Epithelial cell of esophagus (primary cell): ENCODE results near the gene ARNT2.
A peak's percentile ranks its signal among the peaks of the same experiment; 100 is the strongest.

Source experiments
- DNase-seq: peaks from one replicate; pipeline ENCODE4 v3.0.0; 2010; ENCODE audit warnings: low read depth
- H3K4me3 ChIP-seq: 2 replicates; pipeline ENCODE4 v1.5.1; 2011; ENCODE audit warnings: mild to moderate bottlenecking, low read length, control low read depth
- CTCF ChIP-seq: IDR thresholded peaks from 2 replicates; pipeline ENCODE4 v1.5.1; 2011; ENCODE audit warnings: low read depth, mild to moderate bottlenecking, low read length, control low read depth, inconsistent platforms; ENCODE audit not compliant: insufficient read depth; ENCODE audit errors: missing control alignments

Gene ARNT2

GRCh38 chr15:80579611-80580010, 175.4 kb downstream of the ARNT2 start:
- DNase-seq = no peak
- no peak overlapping the region for H3K4me3 ChIP-seq
- no peak for TF ChIP-seq CTCF

DNA sequence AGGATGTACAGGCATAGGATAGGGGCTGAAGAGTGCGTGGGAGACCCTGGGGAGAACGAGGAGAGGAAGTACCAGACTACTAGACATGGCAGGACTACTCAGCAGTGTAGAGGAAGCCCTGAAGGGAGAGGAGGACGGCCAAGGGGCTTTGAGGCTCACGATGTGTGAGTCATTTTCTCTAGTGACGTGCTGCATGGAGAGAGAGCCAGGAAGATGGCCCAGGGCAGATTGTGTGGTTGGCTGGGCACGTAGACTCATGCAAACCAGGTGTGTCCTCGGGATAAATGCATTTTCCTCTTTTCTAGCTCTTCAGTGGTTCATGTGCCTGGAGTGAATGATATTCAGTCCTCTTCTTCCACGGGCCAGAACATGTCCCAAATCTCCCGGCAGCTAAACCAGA, 175.9 kb downstream of the ARNT2 start:
- DNase-seq = peak; percentile 100
- no peak for TF ChIP-seq CTCF

GRCh38 chr15:80580536-80581260, 176.5 kb downstream of the ARNT2 start:
- DNase-seq = no peak
- no peak overlapping the region for H3K4me3 ChIP-seq
- TF ChIP-seq CTCF = no peak

More for the DNA sequence above, 175.9 kb downstream of the ARNT2 start:
- H3K4me3 ChIP-seq = no peak overlapping the region

DNA sequence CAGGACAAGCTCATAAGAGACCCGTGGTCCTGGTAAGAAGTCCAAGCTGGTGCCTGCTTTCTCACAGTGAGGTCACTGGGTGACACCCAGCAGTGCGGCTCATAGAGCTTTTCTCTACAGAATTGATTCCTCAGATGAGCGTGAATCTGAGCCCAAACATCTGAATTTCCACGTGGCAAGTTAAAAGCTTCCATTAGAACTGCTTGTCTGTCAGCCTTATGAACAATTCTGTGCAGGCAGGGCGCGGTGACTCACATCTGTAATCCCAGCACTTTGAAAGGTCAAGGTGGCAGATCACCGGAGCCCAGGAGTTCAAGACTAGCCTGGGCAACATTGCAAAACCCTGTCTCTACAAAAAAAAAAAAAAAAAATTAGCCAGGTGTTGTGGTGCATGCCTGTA, 177.8 kb downstream of the ARNT2 start:
- H3K4me3 ChIP-seq = no peak overlapping the region
- DNase-seq = peak; percentile 85
- no peak for TF ChIP-seq CTCF

DNA sequence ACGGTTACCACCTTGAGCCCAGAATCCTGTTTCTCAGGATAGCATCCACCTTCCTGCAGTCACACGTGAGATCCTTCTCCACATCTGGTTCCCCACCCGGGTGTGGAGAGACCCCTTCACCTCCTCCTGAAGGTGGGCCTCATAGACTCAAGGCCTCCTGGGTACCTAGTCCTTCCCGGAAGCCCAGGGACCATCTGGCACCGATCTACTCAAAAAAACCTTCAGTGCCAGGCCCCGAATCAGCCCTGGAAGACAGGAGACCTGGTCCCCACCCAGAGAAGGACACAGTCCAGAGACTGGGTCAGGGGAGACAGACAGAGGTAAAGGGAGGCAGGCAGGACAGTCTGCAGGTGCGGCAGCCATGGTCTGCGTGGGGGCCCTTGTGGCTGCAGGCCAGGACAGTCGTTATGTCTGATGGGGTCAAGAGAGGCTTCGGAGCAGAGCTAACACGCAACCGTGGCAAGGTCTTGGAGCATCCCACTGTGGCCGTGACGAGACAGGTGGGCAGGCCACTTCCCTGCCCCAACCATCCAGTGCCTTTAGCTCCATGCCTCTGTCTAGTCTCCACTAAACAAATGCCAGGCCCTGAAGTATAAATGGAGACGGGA, 178.7 kb downstream of the ARNT2 start:
- DNase-seq = no peak
- no peak for TF ChIP-seq CTCF
- no peak overlapping the region for H3K4me3 ChIP-seq

- no peak for DNase-seq
- no peak overlapping the region for H3K4me3 ChIP-seq
- no peak for TF ChIP-seq CTCF
Observed at GRCh38 chr15:80584561-80584964, 180.4 kb downstream of the ARNT2 start.
